Epithelial cell of proximal tubule (primary cell): ENCODE results near the gene CNTLN. TPM values are rescaled to one million over a fixed set of nuclear protein-coding genes. Genes with fewer than 3 reads are reported as not detected.
"Not testable (repeated sequence)": the region's sequence is repeated elsewhere in the genome, so short reads cannot be mapped to it uniquely, and the experiment has no call there.

ENCODE experiments used
- DNase-seq: peaks from one replicate; pipeline ENCODE4 v3.0.0-alpha.2; 2011; ENCODE audit warnings: low read depth
- H3K4me3 ChIP-seq: 2 replicates; pipeline ENCODE4 v1.5.1; 2011; ENCODE audit warnings: low read depth, mild to moderate bottlenecking, low read length
- total RNA-seq: library from RNA; depleted of rRNA; stranded (reverse); fragments of >200 nt; gene quantifications from 2 replicates; pipeline ENCODE4 v1.2.3, GENCODE V29; 2015
- TF ChIP-seq, protein P1 (sequence below): conservative IDR thresholded peaks from 2 replicates; pipeline ENCODE4 v1.5.1; 2012; ENCODE audit warnings: low read depth, mild to moderate bottlenecking, low read length

The CNTLN gene
- total RNA-seq, 1 donor from 2014 or later = 5.6 TPM

DNA sequence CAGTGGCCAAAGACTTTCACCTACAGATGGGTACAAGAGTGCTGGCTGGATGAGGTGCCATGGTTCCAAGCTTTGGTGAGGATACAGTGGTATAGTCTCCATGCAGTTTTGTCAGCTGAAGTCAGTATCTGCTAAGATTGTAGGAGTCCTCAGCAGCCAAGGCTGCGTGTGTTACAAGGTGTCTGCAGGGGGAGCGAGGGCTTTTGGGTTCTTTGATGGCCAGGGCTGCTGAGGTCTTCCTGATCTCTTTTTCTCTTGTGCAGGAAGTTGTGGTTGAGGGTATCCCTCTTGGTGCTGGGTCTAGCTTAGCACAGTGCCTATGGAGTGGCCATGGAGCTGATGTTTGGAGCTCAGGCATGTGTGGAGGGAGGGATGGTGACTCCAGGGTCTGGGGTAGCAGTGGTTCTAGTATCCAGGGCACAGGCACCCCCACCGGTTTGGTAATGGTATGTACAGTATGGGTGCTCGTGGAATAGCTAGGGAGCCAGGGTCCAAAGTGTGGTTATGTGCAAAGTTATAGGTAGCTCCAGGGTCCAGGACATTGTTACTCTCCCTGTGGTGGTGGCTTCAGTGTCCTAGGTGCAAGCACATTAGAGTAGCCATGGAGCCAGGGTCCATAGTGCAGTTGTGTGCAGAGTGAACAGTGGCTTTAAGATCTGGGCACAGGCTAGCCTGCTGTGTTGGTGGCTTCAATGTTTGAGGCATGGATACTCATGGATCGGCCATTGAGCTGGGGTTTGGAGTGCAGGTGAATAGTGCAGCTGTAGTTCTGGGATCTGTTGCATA lies 36.7 kb downstream of the CNTLN start:
- no peak overlapping the region for H3K4me3 ChIP-seq
- DNase-seq = no peak
- TF ChIP-seq, protein P1, sequence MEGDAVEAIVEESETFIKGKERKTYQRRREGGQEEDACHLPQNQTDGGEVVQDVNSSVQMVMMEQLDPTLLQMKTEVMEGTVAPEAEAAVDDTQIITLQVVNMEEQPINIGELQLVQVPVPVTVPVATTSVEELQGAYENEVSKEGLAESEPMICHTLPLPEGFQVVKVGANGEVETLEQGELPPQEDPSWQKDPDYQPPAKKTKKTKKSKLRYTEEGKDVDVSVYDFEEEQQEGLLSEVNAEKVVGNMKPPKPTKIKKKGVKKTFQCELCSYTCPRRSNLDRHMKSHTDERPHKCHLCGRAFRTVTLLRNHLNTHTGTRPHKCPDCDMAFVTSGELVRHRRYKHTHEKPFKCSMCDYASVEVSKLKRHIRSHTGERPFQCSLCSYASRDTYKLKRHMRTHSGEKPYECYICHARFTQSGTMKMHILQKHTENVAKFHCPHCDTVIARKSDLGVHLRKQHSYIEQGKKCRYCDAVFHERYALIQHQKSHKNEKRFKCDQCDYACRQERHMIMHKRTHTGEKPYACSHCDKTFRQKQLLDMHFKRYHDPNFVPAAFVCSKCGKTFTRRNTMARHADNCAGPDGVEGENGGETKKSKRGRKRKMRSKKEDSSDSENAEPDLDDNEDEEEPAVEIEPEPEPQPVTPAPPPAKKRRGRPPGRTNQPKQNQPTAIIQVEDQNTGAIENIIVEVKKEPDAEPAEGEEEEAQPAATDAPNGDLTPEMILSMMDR = no peak

DNA sequence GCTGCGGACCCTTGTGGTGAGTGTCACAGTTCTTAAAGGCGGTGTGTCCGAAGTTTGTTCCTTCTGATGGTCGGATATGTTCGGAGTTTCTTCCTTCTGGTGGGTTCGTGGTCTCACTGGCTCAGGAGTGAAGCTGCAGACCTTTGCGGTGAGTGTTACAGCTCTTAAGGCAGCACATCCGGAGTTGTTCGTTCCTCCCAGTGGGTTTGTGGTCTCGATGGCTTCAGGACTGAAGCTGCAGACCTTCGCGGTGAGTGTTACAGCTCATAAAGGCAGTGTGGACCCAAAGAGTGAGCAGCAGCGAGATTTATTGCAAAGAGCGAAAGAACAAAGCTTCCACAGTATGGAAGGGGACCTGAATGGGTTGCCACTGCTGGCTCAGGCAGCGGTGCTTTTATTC lies 42.7 kb downstream of the CNTLN start:
- not testable (repeated sequence) for H3K4me3 ChIP-seq, DNase-seq

DNA sequence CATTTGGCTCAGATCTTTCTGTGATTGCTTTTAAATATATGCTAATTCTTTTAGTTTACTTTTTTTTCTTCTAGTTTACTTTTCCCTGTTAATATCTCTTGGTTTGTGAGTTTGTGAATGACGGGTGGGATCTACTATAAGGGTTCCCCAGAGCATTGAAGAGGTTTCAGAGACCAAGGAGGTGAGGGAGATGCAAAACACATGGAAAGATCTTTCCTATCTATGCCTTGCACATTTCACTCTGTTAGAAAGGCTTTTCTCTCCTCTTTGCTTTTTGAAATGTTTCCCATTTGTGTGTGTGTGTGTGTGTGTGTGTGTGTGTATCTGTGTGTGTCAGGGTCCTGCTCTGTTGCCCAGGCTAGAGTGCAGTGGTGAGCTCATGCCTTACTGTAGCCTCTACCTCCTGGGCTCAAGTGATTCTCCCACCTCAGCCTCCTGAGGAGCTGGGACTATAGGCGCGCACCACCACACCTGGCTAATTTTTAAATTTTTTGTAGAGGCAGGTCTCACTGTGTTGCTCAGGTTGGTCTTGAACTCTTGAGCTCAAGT lies 50.7 kb downstream of the CNTLN start:
- DNase-seq = no peak
- TF ChIP-seq, protein P1 = no peak
- no peak overlapping the region for H3K4me3 ChIP-seq

DNA sequence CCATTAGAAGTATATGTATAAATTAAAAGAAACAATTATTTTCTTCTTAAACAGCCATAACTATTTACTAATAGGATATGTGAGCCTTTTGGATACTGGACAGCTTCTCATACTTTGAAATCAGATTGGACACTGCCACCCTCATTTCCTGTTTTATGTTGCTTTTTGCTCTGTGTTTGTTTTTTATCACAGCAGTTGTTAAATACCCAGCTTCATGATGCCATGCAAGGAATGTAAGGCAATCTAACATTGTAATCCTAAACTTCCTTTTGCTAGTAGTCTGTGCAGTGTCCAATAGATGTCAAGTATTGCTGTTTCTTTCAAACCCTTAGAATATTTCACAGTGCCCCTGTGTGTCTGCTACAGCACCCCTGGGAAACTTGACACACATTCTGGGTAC lies 56.2 kb downstream of the CNTLN start:
- no peak for DNase-seq
- TF ChIP-seq, protein P1 = no peak
- no peak overlapping the region for H3K4me3 ChIP-seq

DNA sequence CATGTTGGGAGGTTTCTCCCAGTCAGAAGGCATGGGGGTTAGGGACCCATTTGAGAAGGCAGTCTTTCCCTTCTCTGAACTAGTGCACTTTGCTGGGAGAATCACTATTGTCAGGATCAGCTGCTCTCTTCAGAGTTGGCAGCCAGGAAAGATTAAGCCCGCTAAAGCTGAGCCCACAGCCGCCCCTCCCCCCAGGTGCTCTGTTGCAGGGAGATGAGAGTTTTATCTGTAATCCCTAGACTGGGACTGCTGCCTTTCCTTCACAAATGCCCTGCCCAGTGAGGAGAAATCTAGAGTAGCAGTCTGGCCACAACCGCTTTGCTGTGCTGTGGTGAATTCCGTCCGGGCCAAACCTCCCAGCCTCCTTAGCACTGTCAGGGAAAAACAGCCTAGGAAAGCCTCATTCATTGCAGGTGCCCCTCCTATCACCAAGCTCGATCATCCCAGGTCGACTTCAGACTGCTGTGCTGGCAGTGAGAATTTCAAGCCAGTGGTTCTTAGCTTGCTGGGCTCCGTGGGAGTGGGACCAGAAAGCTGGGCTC lies 69.8 kb downstream of the CNTLN start:
- H3K4me3 ChIP-seq = no peak overlapping the region
- TF ChIP-seq, protein P1 = no peak
- DNase-seq = no peak

DNA sequence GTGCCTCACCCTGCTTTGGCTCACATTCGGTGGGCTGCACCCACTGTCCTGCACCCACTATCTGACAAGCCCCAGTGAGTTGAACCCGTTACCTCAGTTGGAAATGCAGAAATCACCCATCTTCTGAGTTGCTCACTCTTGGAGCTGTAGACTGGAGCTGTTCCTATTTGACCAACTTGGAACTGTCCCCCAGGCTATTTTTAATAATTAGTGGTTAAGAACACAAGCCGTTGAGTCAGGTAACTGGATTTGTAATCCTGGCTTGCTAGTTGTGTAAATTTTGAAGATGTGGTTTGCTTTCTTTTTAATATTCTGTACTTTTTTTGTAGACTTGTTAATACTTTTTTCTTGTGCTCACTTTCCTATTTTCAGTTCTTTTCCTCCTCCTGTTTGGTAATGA lies 81.2 kb downstream of the CNTLN start:
- DNase-seq = no peak
- TF ChIP-seq, protein P1 = no peak

DNA sequence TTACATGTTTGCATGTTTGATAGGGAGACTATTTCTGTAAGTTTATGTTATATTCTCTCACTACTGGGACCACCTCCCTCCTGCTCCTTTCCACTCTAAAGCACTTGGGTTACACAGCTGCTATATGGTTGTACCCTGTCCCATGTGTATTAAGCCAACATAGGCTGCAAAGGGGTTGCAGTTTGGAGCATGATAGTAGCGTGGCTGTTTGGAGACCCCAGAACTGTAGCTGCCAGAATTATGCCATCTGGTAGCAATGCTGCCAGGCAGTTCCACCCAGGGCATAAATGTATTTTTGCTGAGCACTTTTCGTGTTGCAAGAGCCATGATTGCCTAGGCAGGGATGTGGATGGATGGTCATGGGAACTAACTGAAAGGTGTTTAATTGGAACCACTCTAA lies 81.8 kb downstream of the CNTLN start:
- no peak for DNase-seq
- no peak overlapping the region for H3K4me3 ChIP-seq
- TF ChIP-seq, protein P1 = no peak

More for the DNA sequence above, 81.2 kb downstream of the CNTLN start:
- no peak overlapping the region for H3K4me3 ChIP-seq
